ENCODE results near the gene WASF3.
"Not testable (repeated sequence)": the region's sequence is repeated elsewhere in the genome, so short reads cannot be mapped to it uniquely, and the experiment has no call there.

The WASF3 gene

GRCh38 chr13:26722321-26722720 lies 164.8 kb downstream of the WASF3 start:
- no peak for DNase-seq

GRCh38 chr13:26723620-26724019 lies 166.1 kb downstream of the WASF3 start:
- DNase-seq = not testable (repeated sequence)

- no peak for DNase-seq
Observed at GRCh38 chr13:26726684-26727083, 169.2 kb downstream of the WASF3 start.

- DNase-seq = no peak
Observed at GRCh38 chr13:26727122-26727521, 169.6 kb downstream of the WASF3 start.

GRCh38 chr13:26727633-26728032 lies 170.2 kb downstream of the WASF3 start:
- no peak for DNase-seq

GRCh38 chr13:26735677-26736076 lies 178.2 kb downstream of the WASF3 start:
- no peak for DNase-seq

All from activated CD4-positive, alpha-beta T cell treated with anti-CD3 and anti-CD28 coated beads, Interleukin-2, amount 50 U/mL, for 4 hours (primary cell).